ENCODE measurements around the gene IGSF3.
"Not testable (repeated sequence)": the region's sequence is repeated elsewhere in the genome, so short reads cannot be mapped to it uniquely, and the experiment has no call there.

GRCh38 chr1:116634386-116634785 lies 33.1 kb downstream of the IGSF3 start:
- not testable (repeated sequence) for TF ChIP-seq POLR2A (IDR thresholded peaks at IDR 0.05; ENCODE audit: low read depth, low read length); POLR2AphosphoS5 (IDR thresholded peaks at IDR 0.05; ENCODE audit: low read depth, low read length); TAF1 (IDR thresholded peaks at IDR 0.05; ENCODE audit: borderline replicate concordance, low read depth, low read length)
